Measurements from ENCODE around the gene MIGA2. TPM values are rescaled to one million over a fixed set of nuclear protein-coding genes. Genes with fewer than 3 reads are reported as not detected.

The MIGA2 gene
- polyA plus RNA-seq, 2 of the 4 experiments (the other 2 are of a cell fraction), result 6.4 to 16.1 TPM

- Histone ChIP-seq H3K9me3 (no peaks in the 10 kb centered on the region), H3K4me1 (peaks cover 2% of the 10 kb centered on the region; the same call in 1 of the 3 replicates), H3K27ac (no peak overlapping the region), H3K4me3 (no peak overlapping the region), H3K4me2 (no peak overlapping the region)
- no peak for ATAC-seq
- no peak for TF ChIP-seq GATA3 (IDR thresholded peaks at IDR 0.05; ENCODE audit: borderline replicate concordance)
- TF ChIP-seq TP53 (CRISPR knock-in tag; IDR thresholded peaks at IDR 0.05), result no peak
- no peak for DNase-seq (ENCODE audit: low read depth in 1 of 2, low spot score in 1 of 2)
- WGBS (ENCODE audit: missing lambda C conversion rate), result 93% methylated on average over 8 of the region's 8 CpGs
- POLR2A ChIA-PET, result no interaction called here
- CTCF ChIA-PET, result interaction anchor here (0.6 to 1.9 kb wide), 4 partner anchors 9 to 95 kb away, joined by 3 to 6 read pairs (median 4); partner anchors contain the start of gene SH3GLB2
- FAIRE-seq, result no peak
These were observed 28.1 kb downstream of the MIGA2 start for GRCh38 chr9:129064499-129064908.

- H3K4me3 ChIP-seq, result no peak overlapping the region
- ChIA-PET POLR2A (interaction anchor here (0.9 kb wide), 1 partner anchor 42 kb away, joined by 3 read pairs; the partner anchor contains the start of gene CRAT), CTCF (interaction anchor here (0.5 to 1.8 kb wide), 6 partner anchors 9 to 716 kb away, joined by 3 to 4 read pairs (median 3); partner anchors contain the start of gene SH3GLB2)
- H3K4me2 ChIP-seq, result no peak overlapping the region
- H3K27ac ChIP-seq, result no peak overlapping the region
- WGBS (ENCODE audit: missing lambda C conversion rate), result 94% methylated on average over 16 of the region's 19 CpGs
- H3K9me3 ChIP-seq, result no peaks in the 10 kb centered on the region
- DNase-seq (ENCODE audit: low read depth in 1 of 2, low spot score in 1 of 2) (no peak), ATAC-seq (no peak), FAIRE-seq (no peak)
- no peak for TF ChIP-seq TP53 (CRISPR knock-in tag; IDR thresholded peaks at IDR 0.05)
- no peak for TF ChIP-seq CEBPB (IDR thresholded peaks at IDR 0.05)
- TF ChIP-seq JUN (IDR thresholded peaks at IDR 0.05), result no peak
- TF ChIP-seq E2F6 (IDR thresholded peaks at IDR 0.05; ENCODE audit: borderline replicate concordance, low read depth), result no peak
- TF ChIP-seq NR3C1 (IDR thresholded peaks at IDR 0.05), result no peak
- TF ChIP-seq HOXB13 (CRISPR knock-in tag; IDR thresholded peaks at IDR 0.05; ENCODE audit: low read depth), result no peak
- TF ChIP-seq HES2 (IDR thresholded peaks at IDR 0.05), result no peak
- no peak for TF ChIP-seq HMGXB4 (CRISPR knock-in tag; IDR thresholded peaks at IDR 0.05; ENCODE audit: borderline replicate concordance)
- no peak for TF ChIP-seq HOXA7 (CRISPR knock-in tag; IDR thresholded peaks at IDR 0.05)
- TF ChIP-seq FOSL2 (IDR thresholded peaks at IDR 0.05), result no peak
- TF ChIP-seq FOSL2 (CRISPR knock-in tag; IDR thresholded peaks at IDR 0.05), result no peak
- TF ChIP-seq ZNF302 (CRISPR knock-in tag; IDR thresholded peaks at IDR 0.05), result no peak
- no peak for TF ChIP-seq NFE2L2 (conservative IDR thresholded peaks at IDR 0.05; ENCODE audit: low read length)
- no peak for TF ChIP-seq MAFK (IDR thresholded peaks at IDR 0.05; ENCODE audit: partially characterized antibody)
- no peak for TF ChIP-seq MAX (IDR thresholded peaks at IDR 0.05)
- TF ChIP-seq CBX2 (IDR thresholded peaks at IDR 0.05; ENCODE audit: borderline replicate concordance, low read depth), result no peak
- no peak for TF ChIP-seq USF2 (IDR thresholded peaks at IDR 0.05)
- no peak for TF ChIP-seq RFX5 (IDR thresholded peaks at IDR 0.05)
- TF ChIP-seq KDM1A (IDR thresholded peaks at IDR 0.05; ENCODE audit: low read depth), result no peak
- H3K4me1 ChIP-seq, result no peaks in the 10 kb centered on the region
These were observed 31.7 kb downstream of the MIGA2 start for GRCh38 chr9:129068110-129068509.

Data from A549 (cell line).